Measurements from ENCODE around the gene ECE1. TPM values are rescaled to one million over a fixed set of nuclear protein-coding genes. Genes with fewer than 3 reads are reported as not detected.

Gene ECE1
- total and polyA plus RNA-seq, 2 of the 13 experiments (the other 11 are each of a cell fraction or from before 2014, with no cell fraction given) = 13.5 to 21.2 TPM

DNA sequence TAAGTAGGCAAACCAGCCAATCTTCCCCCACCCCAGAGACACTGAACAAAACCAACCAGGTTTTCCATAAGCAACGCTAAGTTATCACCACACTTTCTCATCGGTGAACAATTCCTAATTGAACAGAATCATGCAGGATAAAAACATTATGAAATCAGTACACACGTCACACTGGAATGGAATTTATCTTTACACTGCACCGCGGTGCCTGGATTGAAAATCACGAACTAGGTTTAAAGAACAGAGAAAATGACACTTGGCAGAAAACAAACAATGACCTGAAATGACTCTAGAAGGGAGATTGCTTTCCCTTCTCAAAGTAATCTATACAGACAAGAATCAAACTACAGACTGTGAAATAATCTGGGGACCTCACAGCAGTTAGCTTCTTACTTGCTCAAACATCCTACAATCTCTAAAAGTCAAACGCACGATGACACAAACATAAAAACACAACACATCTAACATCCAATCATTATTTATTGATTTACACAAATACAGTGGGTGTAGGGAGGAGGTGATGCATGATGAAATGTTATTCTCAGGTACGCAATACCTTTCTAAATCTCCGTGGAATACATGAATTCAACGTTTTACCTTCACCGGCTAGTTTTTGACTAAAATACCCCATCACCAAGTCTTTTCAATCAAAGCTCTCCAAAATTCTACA, 115.5 kb downstream of the ECE1 start:
- intact Hi-C loops (cut with micrococcal nuclease; ENCODE audit: unreplicated experiment) (no loop called here), in situ Hi-C loops (cut with HindIII; ENCODE audit: extremely low pct_ligation_motif_present, low pct_unique_long_range_greater_than_20kb) (loop anchor here (25.0 kb wide), 1 partner anchor 187 kb away; no protein-coding TSS in a partner anchor)
- CTCF ChIA-PET (ENCODE audit: low intra/inter-chr PET ratio, low total read pairs) = no interaction called here
- Histone ChIP-seq H3K4me2 (ENCODE audit: low read depth, low read length) (peak overlapping the region; percentile 79), H3K27me3 (ENCODE audit: control insufficient read depth in 1 of 2, insufficient read depth in 2 of 2, low read length in 2 of 2) (no peaks in the 10 kb centered on the region; a peak in 1 of 5 replicates), H3K9me3 (ENCODE audit: low read length) (no peaks in the 10 kb centered on the region), H3K27ac (ENCODE audit: extremely low read length, insufficient read depth, low read length) (peak overlapping the region; percentile 77), H3K36me3 (replicated peaks in 1 of 2; ENCODE audit: control insufficient read depth in 1 of 2, insufficient read depth in 2 of 2, low read length in 2 of 2) (no peaks in the 10 kb centered on the region; a peak in 1 of 5 replicates), H3K4me1 (ENCODE audit: insufficient read depth, low read length) (peaks cover 42% of the 10 kb centered on the region), H3K79me2 (ENCODE audit: insufficient read depth, low read length) (peaks cover 44% of the 10 kb centered on the region), H3K9ac (ENCODE audit: insufficient read depth, low read depth, low read length) (peak overlapping the region; percentile 79), H3K4me3 (replicated peaks in 1 of 3; ENCODE audit: insufficient read depth in 1 of 3, low read depth in 2 of 3, low read length in 3 of 3) (peak overlapping the region; percentile 90 to 95 (median 91)), H4K20me1 (ENCODE audit: insufficient read depth, low read length) (no peaks in the 10 kb centered on the region; the same call in 1 of the 2 replicates), H2AFZ (ENCODE audit: low read length) (no peak overlapping the region)
- BruUV-seq (replicated peaks) = no TSS peak
- FAIRE-seq = peak; percentile 64
- TF ChIP-seq ASH2L (IDR thresholded peaks at IDR 0.05; ENCODE audit: insufficient read length, low read depth, low read length) (peak; percentile 37), SAP130 (CRISPR knock-in tag; IDR thresholded peaks at IDR 0.05; ENCODE audit: low read depth) (0 out of 2 replicates have a peak, but pooled peaks have one; percentile 3), JDP2 (CRISPR knock-in tag; IDR thresholded peaks at IDR 0.05; ENCODE audit: borderline replicate concordance) (no peak), ATF4 (CRISPR knock-in tag; IDR thresholded peaks at IDR 0.05) (peak in 1 of 2 experiments; percentile 90; a peak in 2 of 4 replicates), U2AF2 (IDR thresholded peaks at IDR 0.05; ENCODE audit: low read depth, low read length) (no peak), ZKSCAN5 (CRISPR knock-in tag; IDR thresholded peaks at IDR 0.05) (no peak), THRA (CRISPR knock-in tag; IDR thresholded peaks at IDR 0.05; ENCODE audit: borderline replicate concordance) (peak; percentile 86), KAT2B (IDR thresholded peaks at IDR 0.05; ENCODE audit: borderline replicate concordance, low read depth, low read length) (peak; percentile 71), CREB1 (IDR thresholded peaks at IDR 0.05) (0 out of 2 replicates have a peak, but pooled peaks have one; percentile 16), CREB1 (CRISPR knock-in tag; IDR thresholded peaks at IDR 0.05) (no peak), CEBPB (IDR thresholded peaks at IDR 0.05; ENCODE audit: borderline replicate concordance, low read depth, low read length) (peak; percentile 56; the same call in 1 of the 2 replicates), ZNF274 (CRISPR knock-in tag; IDR thresholded peaks at IDR 0.05) (no peak), SRSF4 (IDR thresholded peaks at IDR 0.05; ENCODE audit: low read depth, low read length, poor library complexity, severe bottlenecking) (no peak), RXRA (CRISPR knock-in tag; IDR thresholded peaks at IDR 0.05) (no peak), RXRB (CRISPR knock-in tag; IDR thresholded peaks at IDR 0.05; ENCODE audit: borderline replicate concordance) (peak; percentile 44; the same call in 1 of the 2 replicates)
- peak; percentile 29 for DNase-seq (ENCODE audit: low spot score)
- POLR2A ChIA-PET = no interaction called here
- 9% methylated on average over 12 of the region's 12 CpGs for WGBS (ENCODE audit: low lambda C conversion rate)
- no peak for ATAC-seq

All from HepG2 (cell line).